ENCODE data around the gene COL7A1. TPM values are rescaled to one million over a fixed set of nuclear protein-coding genes. Genes with fewer than 3 reads are reported as not detected.

The COL7A1 gene
- total and polyA plus RNA-seq, 10 donors, result 8.6 to 144 (median 25.6) TPM

GRCh38 chr3:48585411-48585810, 9.7 kb downstream of the COL7A1 start:
- no peak for TF ChIP-seq POLR2AphosphoS5 (IDR thresholded peaks at IDR 0.05)
- no peak for TF ChIP-seq POLR2A (IDR thresholded peaks at IDR 0.05)
- no peak for TF ChIP-seq CTCF (IDR thresholded peaks at IDR 0.05 in 8 of 11, conservative IDR thresholded peaks at IDR 0.05 in 3 of 11)
- Histone ChIP-seq H3K27me3 (replicated peaks in 1 of 7) (peaks cover 0 to 26% (median 0%) of the 10 kb centered on the region in 7 donors), H3K36me3 (peaks cover 0 to 27% (median 0%) of the 10 kb centered on the region in 6 donors), H3K4me3 (no peak overlapping the region), H3K9me3 (no peaks in the 10 kb centered on the region), H3K27ac (no peak overlapping the region), H3K4me1 (no peaks in the 10 kb centered on the region)
- WGBS, 5 donors, result 76 to 88% (median 78%) methylated on average over 6 to 8 of the region's 8 CpGs
- intact Hi-C loops (cut with DNase I; ENCODE audit: low total_unique reads), result no loop called here
- no peak for DNase-seq

- Histone ChIP-seq H3K27ac (no peak overlapping the region), H3K4me3 (no peak overlapping the region), H3K27me3 (replicated peaks in 1 of 7) (peaks cover 0 to 24% (median 0%) of the 10 kb centered on the region in 7 donors), H3K4me1 (no peaks in the 10 kb centered on the region), H3K9me3 (no peaks in the 10 kb centered on the region), H3K36me3 (peaks cover 0 to 27% (median 0%) of the 10 kb centered on the region in 6 donors)
- no peak for TF ChIP-seq CTCF (IDR thresholded peaks at IDR 0.05 in 8 of 11, conservative IDR thresholded peaks at IDR 0.05 in 3 of 11)
- DNase-seq, result no peak
- intact Hi-C loops (cut with DNase I; ENCODE audit: low total_unique reads), result no loop called here
- WGBS, 5 donors, result 81 to 100% (median 89%) methylated on average over 2 to 9 of the region's 9 CpGs
Measured at GRCh38 chr3:48584836-48585235, 10.3 kb downstream of the COL7A1 start.

GRCh38 chr3:48581621-48582481, 13.3 kb downstream of the COL7A1 start:
- no peaks in the 10 kb centered on the region for H3K9me3 ChIP-seq
- H3K4me1 ChIP-seq, result no peaks in the 10 kb centered on the region
- no peak overlapping the region for H3K4me3 ChIP-seq
- no peaks in the 10 kb centered on the region for H3K27me3 ChIP-seq (replicated peaks in 1 of 7)
- peaks cover 0 to 28% (median 0%) of the 10 kb centered on the region in 6 donors for H3K36me3 ChIP-seq
- intact Hi-C loops (cut with DNase I; ENCODE audit: low total_unique reads), result no loop called here
- no peak for DNase-seq
- 82 to 95% (median 90%) methylated on average over 11 to 14 of the region's 14 CpGs for WGBS, 5 donors
- no peak overlapping the region for H3K27ac ChIP-seq
- TF ChIP-seq POLR2A (IDR thresholded peaks at IDR 0.05) (no peak), CTCF (IDR thresholded peaks at IDR 0.05 in 8 of 11, conservative IDR thresholded peaks at IDR 0.05 in 3 of 11) (no peak), POLR2AphosphoS5 (IDR thresholded peaks at IDR 0.05) (no peak)

GRCh38 chr3:48576647-48577046, 18.5 kb downstream of the COL7A1 start:
- DNase-seq, result no peak
- intact Hi-C loops (cut with DNase I; ENCODE audit: low total_unique reads), result no loop called here
- no peak overlapping the region for H3K27ac ChIP-seq
- H3K4me3 ChIP-seq, result no peak overlapping the region
- no peaks in the 10 kb centered on the region for H3K4me1 ChIP-seq
- no peaks in the 10 kb centered on the region for H3K27me3 ChIP-seq (replicated peaks in 1 of 7)
- TF ChIP-seq POLR2AphosphoS5 (IDR thresholded peaks at IDR 0.05), result no peak
- TF ChIP-seq POLR2A (IDR thresholded peaks at IDR 0.05), result no peak
- no peak for TF ChIP-seq CTCF (IDR thresholded peaks at IDR 0.05 in 8 of 11, conservative IDR thresholded peaks at IDR 0.05 in 3 of 11)
- WGBS, 5 donors, result 77 to 92% (median 80%) methylated on average over 2 to 4 of the region's 4 CpGs
- H3K9me3 ChIP-seq, result no peaks in the 10 kb centered on the region
- H3K36me3 ChIP-seq, result peaks cover 0 to 17% (median 0%) of the 10 kb centered on the region in 6 donors
